Measurements from ENCODE around the gene XBP1. TPM values are rescaled to one million over a fixed set of nuclear protein-coding genes. Genes with fewer than 3 reads are reported as not detected.

Gene XBP1
- total RNA-seq, 2 experiments from 2014 or later, result 35.8 to 118 TPM

DNA sequence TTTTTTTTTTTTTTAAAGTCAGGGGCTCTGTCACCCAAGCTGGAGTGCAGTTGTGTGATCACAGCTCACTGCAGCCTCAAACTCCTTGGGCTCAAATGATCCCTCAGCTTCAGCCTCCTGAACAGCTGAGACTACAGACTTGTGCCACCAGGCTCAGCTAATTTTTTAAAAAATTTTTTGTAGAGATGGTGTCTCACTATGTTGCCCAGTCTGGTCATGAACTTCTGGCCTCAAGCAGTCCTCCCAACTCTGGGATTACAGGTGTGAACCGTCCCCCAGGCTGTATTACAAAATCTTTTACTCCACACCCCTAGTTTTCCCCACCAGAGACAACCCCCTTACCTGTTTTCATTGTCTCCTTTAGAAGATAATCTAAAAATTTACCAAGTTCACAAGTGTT, 26.0 kb downstream of the XBP1 start:
- Histone ChIP-seq H3K9me3 (ENCODE audit: low read length) (no peaks in the 10 kb centered on the region), H3K4me1 (ENCODE audit: insufficient read depth, low read length, poor library complexity, severe bottlenecking) (peaks cover 5% of the 10 kb centered on the region), H3K36me3 (ENCODE audit: insufficient read depth, low read length) (peaks cover 47% of the 10 kb centered on the region), H4K20me1 (ENCODE audit: insufficient read depth, low read length) (0 out of 2 replicates have a peak, but pooled peaks cover 6% of the 10 kb centered on the region), H3K9me2 (ENCODE audit: insufficient read depth, low read length) (no peaks in the 10 kb centered on the region), H3K4me3 (ENCODE audit: low read depth, low read length, poor library complexity, severe bottlenecking) (no peak overlapping the region), H3K79me2 (ENCODE audit: insufficient read depth, low read depth, low read length) (peaks cover 18% of the 10 kb centered on the region; the same call in 1 of the 2 replicates), H3K4me2 (ENCODE audit: low read length) (no peak overlapping the region), H3K27ac (ENCODE audit: low read depth, low read length, poor library complexity, severe bottlenecking) (no peak overlapping the region), H2AFZ (ENCODE audit: low read length) (no peak overlapping the region)
- intact Hi-C loops (cut with micrococcal nuclease; ENCODE audit: unreplicated experiment), result loop anchor here (10.0 kb wide), 1 partner anchor 50 kb away; no protein-coding TSS in a partner anchor
- no TSS peak for BruUV-seq (replicated peaks)
- ChIA-PET CTCF (ENCODE audit: unreplicated experiment) (no interaction called here), POLR2A (interaction anchor here (0.6 kb wide), 1 partner anchor 13 kb away, joined by 4 read pairs; no protein-coding TSS in a partner anchor)
- TF ChIP-seq, protein P1, sequence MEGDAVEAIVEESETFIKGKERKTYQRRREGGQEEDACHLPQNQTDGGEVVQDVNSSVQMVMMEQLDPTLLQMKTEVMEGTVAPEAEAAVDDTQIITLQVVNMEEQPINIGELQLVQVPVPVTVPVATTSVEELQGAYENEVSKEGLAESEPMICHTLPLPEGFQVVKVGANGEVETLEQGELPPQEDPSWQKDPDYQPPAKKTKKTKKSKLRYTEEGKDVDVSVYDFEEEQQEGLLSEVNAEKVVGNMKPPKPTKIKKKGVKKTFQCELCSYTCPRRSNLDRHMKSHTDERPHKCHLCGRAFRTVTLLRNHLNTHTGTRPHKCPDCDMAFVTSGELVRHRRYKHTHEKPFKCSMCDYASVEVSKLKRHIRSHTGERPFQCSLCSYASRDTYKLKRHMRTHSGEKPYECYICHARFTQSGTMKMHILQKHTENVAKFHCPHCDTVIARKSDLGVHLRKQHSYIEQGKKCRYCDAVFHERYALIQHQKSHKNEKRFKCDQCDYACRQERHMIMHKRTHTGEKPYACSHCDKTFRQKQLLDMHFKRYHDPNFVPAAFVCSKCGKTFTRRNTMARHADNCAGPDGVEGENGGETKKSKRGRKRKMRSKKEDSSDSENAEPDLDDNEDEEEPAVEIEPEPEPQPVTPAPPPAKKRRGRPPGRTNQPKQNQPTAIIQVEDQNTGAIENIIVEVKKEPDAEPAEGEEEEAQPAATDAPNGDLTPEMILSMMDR (conservative IDR thresholded peaks at IDR 0.05; ENCODE audit: low read length), result no peak
- no peak for TF ChIP-seq EZH2phosphoT487 (IDR thresholded peaks at IDR 0.05; ENCODE audit: borderline replicate concordance, low read depth, low read length)
- DNase-seq (ENCODE audit: low spot score), result no peak

DNA sequence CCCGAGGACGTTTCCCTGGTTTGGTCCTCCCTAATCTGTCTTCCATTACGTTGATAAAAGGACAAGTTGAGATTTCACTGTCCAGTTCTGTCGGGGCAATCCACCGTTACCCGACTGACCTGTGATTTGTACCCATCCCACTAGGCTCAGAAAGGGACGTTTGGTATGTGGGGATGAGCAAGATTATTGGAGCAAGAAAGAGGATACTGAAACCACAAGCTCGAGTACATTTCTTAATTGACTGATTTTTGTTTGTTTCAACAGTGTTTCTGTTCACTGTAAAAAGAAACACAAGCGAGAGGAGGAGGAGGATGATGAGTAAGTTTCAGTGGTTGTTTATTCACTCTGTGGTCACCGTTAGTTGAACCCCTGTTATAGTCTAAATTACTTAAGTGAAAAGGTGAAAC, 26.9 kb downstream of the XBP1 start:
- Histone ChIP-seq H3K9me3 (ENCODE audit: low read length) (peaks cover 5% of the 10 kb centered on the region; the same call in 1 of the 2 replicates), H3K36me3 (ENCODE audit: insufficient read depth, low read length) (peaks cover 42% of the 10 kb centered on the region), H3K4me3 (ENCODE audit: low read depth, low read length, poor library complexity, severe bottlenecking) (peak overlapping the region; percentile 90), H3K79me2 (ENCODE audit: insufficient read depth, low read depth, low read length) (peaks cover 18% of the 10 kb centered on the region; the same call in 1 of the 2 replicates), H3K27ac (ENCODE audit: low read depth, low read length, poor library complexity, severe bottlenecking) (peak overlapping the region; percentile 38), H3K4me2 (ENCODE audit: low read length) (peak overlapping the region; percentile 98), H3K9me2 (ENCODE audit: insufficient read depth, low read length) (no peaks in the 10 kb centered on the region), H2AFZ (ENCODE audit: low read length) (peak overlapping the region; percentile 23; the same call in 1 of the 2 replicates), H3K4me1 (ENCODE audit: insufficient read depth, low read length, poor library complexity, severe bottlenecking) (peaks cover 5% of the 10 kb centered on the region), H4K20me1 (ENCODE audit: insufficient read depth, low read length) (0 out of 2 replicates have a peak, but pooled peaks cover 6% of the 10 kb centered on the region)
- DNase-seq (ENCODE audit: low spot score), result no peak
- intact Hi-C loops (cut with micrococcal nuclease; ENCODE audit: unreplicated experiment), result loop anchor here (10.0 kb wide), 1 partner anchor 51 kb away; no protein-coding TSS in a partner anchor
- POLR2A ChIA-PET, result no interaction called here
- TSS peak; percentile 78 for BruUV-seq (replicated peaks)
- TF ChIP-seq, protein P1 (conservative IDR thresholded peaks at IDR 0.05; ENCODE audit: low read length), result no peak
- TF ChIP-seq EZH2phosphoT487 (IDR thresholded peaks at IDR 0.05; ENCODE audit: borderline replicate concordance, low read depth, low read length), result no peak
- CTCF ChIA-PET (ENCODE audit: unreplicated experiment), result no interaction called here
